HCT116 (cell line): ENCODE measurements around the gene SPDEF. TPM values are rescaled to one million over a fixed set of nuclear protein-coding genes. Genes with fewer than 3 reads are reported as not detected.

Source experiments
- ATAC-seq: fragments of 200-7000 bp; cut with Tn5 transposase; 2 replicates; pipeline ENCODE4 v1.9.1; 2020; ENCODE audit warnings: mild to moderate bottlenecking, moderate library complexity
- BruUV-seq: library from RNA; stranded (reverse); fragments of 400-500 nt; replicated peaks from 2 replicates; lab custom pipeline; 2021; lab: Mats Ljungman, UMichigan
- CTCF ChIA-PET: fragments of 300-600 bp; sonication (Branson Sonifier 250); formaldehyde crosslinking; loops from one replicate; lab custom pipeline; 2021; ENCODE audit warnings: antibody characterized with exemption; lab: Charles Lee
- POLR2A ChIA-PET: fragments of 300-600, 350-600 bp; sonication (Branson Sonifier 250); formaldehyde crosslinking; loops from one replicate; lab custom pipeline; 2021; ENCODE audit warnings: antibody characterized with exemption; lab: Charles Lee
- RAD21 ChIA-PET, 2 experiments: fragments of 300-600 bp; sonication (Branson Sonifier 250); formaldehyde crosslinking; loops; one replicate each; lab custom pipeline; 2023; ENCODE audit warnings: low total read pairs in 2 of 2; ENCODE audit not compliant: uncharacterized antibody in 2 of 2, unreplicated experiment in 2 of 2, low non-redundant PET in 1 of 2; lab: Charles Lee
- DNase-seq: peaks from one replicate; pipeline ENCODE4 v3.0.0-alpha.2; 2010; ENCODE audit warnings: low read depth, low spot score
- H2AFZ ChIP-seq: fragments of 200-600 bp; shearing (Covaris generic), sonication (generic); 2 replicates; pipeline ENCODE4 v1.6.1; 2017; ENCODE audit warnings: low read depth, mixed run types, mixed read lengths, antibody characterized with exemption, low read length; ENCODE audit not compliant: poor library complexity, severe bottlenecking
- H3K27ac ChIP-seq: 2 replicates; pipeline ENCODE4 v1.5.1; 2012; ENCODE audit warnings: low read depth, low read length
- H3K27me3 ChIP-seq: fragments of 200-600 bp; sonication (generic); 2 replicates; pipeline ENCODE4 v1.6.1; 2016; ENCODE audit warnings: mixed run types, low read length, mixed read lengths; ENCODE audit not compliant: insufficient read depth
- H3K36me3 ChIP-seq, 2 experiments: fragments of 200-500 bp in 1 of 2; fragments of 200-600 bp in 1 of 2; sonication (Bioruptor generic) in 1 of 2; sonication (generic) in 1 of 2; 2 replicates each; pipeline versions ENCODE4 v1.5.1 to v1.6.1; 2014 to 2016; ENCODE audit warnings: low read length in 2 of 2, inconsistent platforms in 1 of 2, mixed read lengths in 1 of 2, mixed run types in 1 of 2; ENCODE audit not compliant: insufficient read depth in 2 of 2, control insufficient read depth in 1 of 2
- H3K4me1 ChIP-seq, 2 experiments: fragments of 200-600 bp in 1 of 2; sonication (generic) in 1 of 2; 2 replicates each; pipeline versions ENCODE4 v1.5.1 to v1.6.1; 2012 to 2017; ENCODE audit warnings: low read length in 2 of 2, inconsistent platforms in 1 of 2, mild to moderate bottlenecking in 1 of 2, mixed read lengths in 1 of 2, mixed run types in 1 of 2, moderate library complexity in 1 of 2; ENCODE audit not compliant: insufficient read depth in 2 of 2, control insufficient read depth in 1 of 2
- H3K4me2 ChIP-seq: fragments of 200-600 bp; sonication (generic); 2 replicates; pipeline ENCODE4 v1.6.1; 2017; ENCODE audit warnings: mixed run types, low read length, mixed read lengths
- H3K4me3 ChIP-seq, 2 experiments: fragments of 200-600 bp in 1 of 2; sonication (generic) in 1 of 2; replicated peaks in 1 of 2; 2 replicates each; pipeline ENCODE4 v1.5.1; 2011 to 2016; ENCODE audit warnings: low read length in 2 of 2, control low read depth in 1 of 2, low read depth in 1 of 2, mild to moderate bottlenecking in 1 of 2, mixed read lengths in 1 of 2, mixed run types in 1 of 2
- H3K79me2 ChIP-seq: fragments of 200-600 bp; sonication (generic); 2 replicates; pipeline ENCODE4 v1.6.1; 2017; ENCODE audit warnings: mild to moderate bottlenecking, mixed run types, low read length, moderate library complexity, mixed read lengths; ENCODE audit not compliant: insufficient read depth
- H3K9ac ChIP-seq: fragments of 200-600 bp; sonication (generic); 2 replicates; pipeline ENCODE4 v1.6.1; 2016; ENCODE audit warnings: low read length, mixed read lengths
- H3K9me2 ChIP-seq: fragments of 200-600 bp; sonication (generic), shearing (Covaris generic); 2 replicates; pipeline ENCODE4 v1.6.1; 2017; ENCODE audit warnings: mixed run types, mild to moderate bottlenecking, moderate library complexity; ENCODE audit not compliant: insufficient read depth
- H3K9me3 ChIP-seq, 2 experiments: fragments of 200-500 bp in 1 of 2; fragments of 200-600 bp in 1 of 2; sonication (Bioruptor generic) in 1 of 2; sonication (generic) in 1 of 2; 2 replicates each; pipeline ENCODE4 v1.6.1; 2014 to 2017; ENCODE audit warnings: low read length in 2 of 2, mixed read lengths in 2 of 2, inconsistent platforms in 1 of 2, low read depth in 1 of 2, mild to moderate bottlenecking in 1 of 2, mixed run types in 1 of 2, moderate library complexity in 1 of 2; ENCODE audit not compliant: control insufficient read depth in 1 of 2, insufficient read depth in 1 of 2
- H4K20me1 ChIP-seq: fragments of 200-600 bp; sonication (generic), shearing (Covaris generic); 2 replicates; pipeline ENCODE4 v1.6.1; 2017; ENCODE audit warnings: mixed run types, mild to moderate bottlenecking, moderate library complexity; ENCODE audit not compliant: insufficient read depth
- CTCF ChIP-seq, 3 experiments: fragments of 200-600 bp in 1 of 3; sonication (generic) in 1 of 3; IDR thresholded peaks in 2 of 3; conservative IDR thresholded peaks in 1 of 3; 2 replicates each; pipeline ENCODE4 v1.5.1; 2012 to 2017; ENCODE audit warnings: low read depth in 2 of 3, low read length in 2 of 3, antibody characterized with exemption in 1 of 3, borderline replicate concordance in 1 of 3, control low read depth in 1 of 3, mild to moderate bottlenecking in 1 of 3, mixed read lengths in 1 of 3, mixed run types in 1 of 3, moderate library complexity in 1 of 3; ENCODE audit not compliant: insufficient read depth in 1 of 3
- ELF1 ChIP-seq: IDR thresholded peaks from 2 replicates; pipeline ENCODE4 v1.6.1; 2012; ENCODE audit warnings: low read depth, borderline replicate concordance
- JUND ChIP-seq: IDR thresholded peaks from 2 replicates; pipeline ENCODE4 v1.6.1; 2012
- POLR2AphosphoS5 ChIP-seq: IDR thresholded peaks from 2 replicates; pipeline ENCODE4 v1.6.1; 2011; ENCODE audit warnings: mild to moderate bottlenecking, low read depth, low read length, moderate library complexity
- REST ChIP-seq: IDR thresholded peaks from 2 replicates; pipeline ENCODE4 v1.6.1; 2012; ENCODE audit warnings: low read depth
- SIN3A ChIP-seq: IDR thresholded peaks from 2 replicates; pipeline ENCODE4 v1.6.1; 2012; ENCODE audit warnings: low read depth
- intact Hi-C: fragments of 100-400 bp; cut with micrococcal nuclease; formaldehyde crosslinking; loops from 2 replicates; pipeline ENCODE4 v1.10.0; 2022
- total RNA-seq: library from RNA; stranded (reverse); gene quantifications from one replicate; pipeline ENCODE4 v1.2.1, GENCODE V29; 2021; ENCODE audit not compliant: unreplicated experiment

SPDEF gene
- total RNA-seq, 1 experiment from 2014 or later, result 0.39 TPM

- CTCF ChIA-PET, result no interaction called here
- H3K9me2 ChIP-seq, result no peaks in the 10 kb centered on the region
Observed at GRCh38 chr6:34583461-34583860, 27.3 kb upstream of the SPDEF start.

More at GRCh38 chr6:34583461-34583860, 27.3 kb upstream of the SPDEF start:
- no peak overlapping the region for H3K4me3 ChIP-seq
- POLR2A ChIA-PET, result no interaction called here
- no peak overlapping the region for H2AFZ ChIP-seq
- DNase-seq (no peak), ATAC-seq (no peak)
- RAD21 ChIA-PET, result no interaction called here
- no peaks in the 10 kb centered on the region for H3K79me2 ChIP-seq
- H3K9me3 ChIP-seq, result no peaks in the 10 kb centered on the region
- no peaks in the 10 kb centered on the region for H4K20me1 ChIP-seq
- H3K4me2 ChIP-seq, result no peak overlapping the region
- BruUV-seq, result no TSS peak
- TF ChIP-seq CTCF (IDR thresholded peaks at IDR 0.05 in 2 of 3, conservative IDR thresholded peaks at IDR 0.05 in 1 of 3; ENCODE audit: borderline replicate concordance in 1 of 3, insufficient read depth in 1 of 3, low read depth in 2 of 3, low read length in 2 of 3) (no peak), POLR2AphosphoS5 (no peak), REST (no peak), SIN3A (no peak), JUND (no peak), ELF1 (no peak)
- H3K27me3 ChIP-seq, result no peaks in the 10 kb centered on the region
- H3K9ac ChIP-seq, result no peak overlapping the region
- H3K27ac ChIP-seq, result no peak overlapping the region
- no peaks in the 10 kb centered on the region for H3K4me1 ChIP-seq
- intact Hi-C loops, result no loop called here
- no peaks in the 10 kb centered on the region; a peak in 1 of 4 replicates for H3K36me3 ChIP-seq
